Natural killer cell (primary cell): Measurements from ENCODE around the gene HSH2D. TPM values are rescaled to one million over a fixed set of nuclear protein-coding genes. Genes with fewer than 3 reads are reported as not detected.
"Not testable (repeated sequence)": the region's sequence is repeated elsewhere in the genome, so short reads cannot be mapped to it uniquely, and the experiment has no call there.

Experiments
- ATAC-seq, 3 donors: fragments of 150-1000 bp in 2 of 3; fragments of 200-7000 bp in 1 of 3; cut with Tn5 transposase; 1 replicate in 1 of 3; 2 replicates in 2 of 3; pipeline ENCODE4 v1.10.0; 2021; ENCODE audit warnings: mild to moderate bottlenecking in 2 of 3, moderate library complexity in 2 of 3
- DNase-seq, 2 donors: peaks; one replicate each; pipeline versions ENCODE4 v3.0.0 to v3.0.0-alpha.2; 2013 to 2021; ENCODE audit warnings: mixed read lengths in 1 of 2
- H3K27ac ChIP-seq: one replicate; pipeline ENCODE4 v1.5.1; 2013; ENCODE audit warnings: mild to moderate bottlenecking, low read length
- H3K27me3 ChIP-seq: one replicate; pipeline ENCODE4 v1.6.1; 2013; ENCODE audit warnings: low read length; ENCODE audit not compliant: control insufficient read depth, insufficient read depth
- H3K36me3 ChIP-seq: one replicate; pipeline ENCODE4 v1.6.1; 2013; ENCODE audit warnings: low read length; ENCODE audit not compliant: control insufficient read depth, insufficient read depth
- H3K4me1 ChIP-seq: one replicate; pipeline ENCODE4 v1.6.1; 2013; ENCODE audit warnings: low read length; ENCODE audit not compliant: control insufficient read depth, insufficient read depth
- H3K4me3 ChIP-seq: one replicate; pipeline ENCODE4 v1.5.1; 2013; ENCODE audit warnings: low read length
- H3K9me3 ChIP-seq: one replicate; pipeline ENCODE4 v1.6.1; 2013; ENCODE audit warnings: low read length; ENCODE audit not compliant: control insufficient read depth, insufficient read depth
- H3K27ac Mint-ChIP-seq, 2 donors: one replicate each; pipeline ENCODE4 v1.8.0; 2022; ENCODE audit warnings: mild to moderate bottlenecking in 2 of 2, mixed read lengths in 2 of 2, moderate library complexity in 1 of 2
- H3K27me3 Mint-ChIP-seq, 2 donors: one replicate each; pipeline ENCODE4 v1.8.0; 2022; ENCODE audit warnings: low read depth in 2 of 2, mixed read lengths in 2 of 2
- H3K36me3 Mint-ChIP-seq: one replicate; pipeline ENCODE4 v1.8.0; 2022; ENCODE audit warnings: mixed read lengths
- H3K4me1 Mint-ChIP-seq, 2 donors: one replicate each; pipeline ENCODE4 v1.8.0; 2022; ENCODE audit warnings: mixed read lengths in 2 of 2
- H3K4me3 Mint-ChIP-seq: one replicate; pipeline ENCODE4 v1.8.0; 2022; ENCODE audit warnings: mild to moderate bottlenecking, moderate library complexity, mixed read lengths
- H3K9me3 Mint-ChIP-seq, 2 donors: one replicate each; pipeline ENCODE4 v1.8.0; 2022; ENCODE audit warnings: mixed read lengths in 2 of 2
- CTCF ChIP-seq: fragments of 200-600 bp; IDR thresholded peaks from one replicate; pipeline ENCODE4 v1.8.0; 2022; ENCODE audit warnings: antibody characterized with exemption
- WGBS: methylation state at CpG from one replicate; pipeline ENCODE4 v1.1.7; 2013; ENCODE audit warnings: missing lambda C conversion rate; ENCODE audit not compliant: insufficient coverage; 5-methylcytosine and 5-hydroxymethylcytosine counted together
- intact Hi-C: fragments of 100-400 bp; cut with micrococcal nuclease; formaldehyde crosslinking; loops from one replicate; pipeline ENCODE4 v1.14.2; 2022
- total RNA-seq, 4 donors: library from RNA; stranded (reverse); fragments of 120-200 nt in 1 of 4; gene quantifications; one replicate each; pipeline versions ENCODE4 v1.2.3 to v1.2.4, GENCODE V29; 2013 to 2022

HSH2D gene
- total RNA-seq, 3 donors from 2014 or later (not counting 1 experiment from before 2014, with no cell fraction given): 203 to 319 (median 278) TPM

- TF ChIP-seq CTCF: no peak
- Histone ChIP-seq H3K27me3 (no peaks in the 10 kb centered on the region), H3K9me3 (no peaks in the 10 kb centered on the region), H3K36me3 (peaks cover 62% of the 10 kb centered on the region), H3K4me1 (peaks cover 82% of the 10 kb centered on the region), H3K4me3 (no peak overlapping the region), H3K27ac (peak overlapping the region; percentile 83)
- intact Hi-C loops: no loop called here
- Mint-ChIP-seq H3K4me1 (peaks cover 46 to 50% of the 10 kb centered on the region in 2 donors), H3K9me3 (no peaks in the 10 kb centered on the region), H3K27ac (peak overlapping the region; percentile 87), H3K36me3 (no peaks in the 10 kb centered on the region), H3K4me3 (peak overlapping the region; percentile 62), H3K27me3 (no peaks in the 10 kb centered on the region)
- peak in 1 of 3 donors; percentile 61 for ATAC-seq
- 59% methylated on average over 11 of the region's 11 CpGs for WGBS
- DNase-seq: peak in 1 of 2 donors; percentile 25
These were observed 25.9 kb upstream of the HSH2D start for GRCh38 chr19:16117594-16118033.

GRCh38 chr19:16118489-16119033 is 24.9 kb upstream of the HSH2D start:
- H3K9me3 Mint-ChIP-seq: no peaks in the 10 kb centered on the region
- Histone ChIP-seq H3K4me1 (peaks cover 79% of the 10 kb centered on the region), H3K27me3 (no peaks in the 10 kb centered on the region), H3K27ac (peak overlapping the region; percentile 83), H3K4me3 (no peak overlapping the region), H3K36me3 (peaks cover 65% of the 10 kb centered on the region), H3K9me3 (no peaks in the 10 kb centered on the region)
- H3K27ac Mint-ChIP-seq: peak overlapping the region; percentile 87
- 11% methylated on average over 12 of the region's 12 CpGs for WGBS
- no peaks in the 10 kb centered on the region for H3K27me3 Mint-ChIP-seq
- H3K4me1 Mint-ChIP-seq: peaks cover 41 to 46% of the 10 kb centered on the region in 2 donors
- ATAC-seq (peak; percentile 63 to 79 (median 69)), DNase-seq (peak in 1 of 2 donors; percentile 43)
- intact Hi-C loops: no loop called here
- H3K4me3 Mint-ChIP-seq: peak overlapping the region; percentile 62
- TF ChIP-seq CTCF: no peak
- H3K36me3 Mint-ChIP-seq: no peaks in the 10 kb centered on the region

- Histone ChIP-seq H3K36me3 (peaks cover 69% of the 10 kb centered on the region), H3K4me1 (peaks cover 75% of the 10 kb centered on the region), H3K27ac (peak overlapping the region; percentile 83)
- H3K27me3 Mint-ChIP-seq, H3K27me3 ChIP-seq, intact Hi-C loops, H3K36me3 Mint-ChIP-seq, H3K9me3 Mint-ChIP-seq, H3K9me3 ChIP-seq, H3K4me3 ChIP-seq: not testable (repeated sequence)
- ATAC-seq (peak; percentile 63 to 77 (median 68)), DNase-seq (peak in 1 of 2 donors; percentile 74)
- 60% methylated on average over 18 of the region's 19 CpGs for WGBS
- peaks cover 38 to 46% of the 10 kb centered on the region in 2 donors for H3K4me1 Mint-ChIP-seq
- peak overlapping the region; percentile 62 for H3K4me3 Mint-ChIP-seq
- peak overlapping the region; percentile 87 for H3K27ac Mint-ChIP-seq
These were observed 24.2 kb upstream of the HSH2D start for GRCh38 chr19:16119075-16119857.

- intact Hi-C loops: no loop called here
- no peaks in the 10 kb centered on the region for H3K27me3 ChIP-seq
- no peak overlapping the region for H3K4me3 Mint-ChIP-seq
- H3K4me1 Mint-ChIP-seq: peaks cover 31 to 48% of the 10 kb centered on the region in 2 donors
- H3K36me3 ChIP-seq: peaks cover 78% of the 10 kb centered on the region
- peak overlapping the region in 1 of 2 donors; percentile 49 for H3K27ac Mint-ChIP-seq
- peak overlapping the region; percentile 2 for H3K27ac ChIP-seq
- no peaks in the 10 kb centered on the region for H3K36me3 Mint-ChIP-seq
- H3K4me1 ChIP-seq: peaks cover 60% of the 10 kb centered on the region
- no peaks in the 10 kb centered on the region for H3K9me3 Mint-ChIP-seq
- H3K27me3 Mint-ChIP-seq: no peaks in the 10 kb centered on the region
- WGBS: 90% methylated on average over 4 of the region's 5 CpGs
- ATAC-seq: no peak
- no peak for TF ChIP-seq CTCF
- no peak for DNase-seq
- no peak overlapping the region for H3K4me3 ChIP-seq
- no peaks in the 10 kb centered on the region for H3K9me3 ChIP-seq
These were observed 22.3 kb upstream of the HSH2D start for GRCh38 chr19:16121141-16121540.
